ENCODE results near the gene AGMO. TPM values are rescaled to one million over a fixed set of nuclear protein-coding genes. Genes with fewer than 3 reads are reported as not detected.
"Not testable (repeated sequence)": the region's sequence is repeated elsewhere in the genome, so short reads cannot be mapped to it uniquely, and the experiment has no call there.

Gene AGMO
- total RNA-seq, 3 donors from 2014 or later (not counting 1 experiment from before 2014, with no cell fraction given), result not detected

DNA sequence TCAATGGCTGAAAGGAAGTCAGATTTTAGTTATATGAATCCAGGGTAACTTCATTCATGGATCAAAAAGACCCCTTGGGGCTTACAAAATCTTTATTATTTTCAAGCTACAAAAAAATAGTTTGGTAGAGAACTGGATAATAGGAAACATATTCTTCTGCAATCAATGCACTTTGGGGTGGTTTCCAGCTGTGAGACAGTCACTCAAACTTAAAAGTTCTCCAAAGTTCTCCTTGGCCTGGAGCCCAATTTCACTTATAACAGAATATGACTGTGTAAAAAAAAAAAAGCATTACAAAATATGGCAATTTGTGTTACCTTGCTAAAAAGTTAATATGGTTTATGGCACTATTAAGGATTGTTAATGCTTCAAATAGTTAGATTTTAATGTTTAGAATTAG lies 255.5 kb downstream of the AGMO start:
- Mint-ChIP-seq H3K27me3 (ENCODE audit: low read depth in 2 of 2) (no peaks in the 10 kb centered on the region), H3K4me3 (no peak overlapping the region), H3K4me1 (no peaks in the 10 kb centered on the region), H3K27ac (no peak overlapping the region), H3K9me3 (peaks cover 3 to 7% of the 10 kb centered on the region in 2 donors), H3K36me3 (no peaks in the 10 kb centered on the region)
- ATAC-seq (no peak), DNase-seq (no peak)
- Histone ChIP-seq H3K4me3 (ENCODE audit: low read length) (no peak overlapping the region), H3K36me3 (ENCODE audit: control insufficient read depth, insufficient read depth, low read length) (no peaks in the 10 kb centered on the region), H3K27ac (ENCODE audit: low read length) (no peak overlapping the region), H3K9me3 (ENCODE audit: control insufficient read depth, insufficient read depth, low read length) (no peaks in the 10 kb centered on the region), H3K4me1 (ENCODE audit: control insufficient read depth, insufficient read depth, low read length) (no peaks in the 10 kb centered on the region), H3K27me3 (ENCODE audit: control insufficient read depth, insufficient read depth, low read length) (no peaks in the 10 kb centered on the region)
- TF ChIP-seq CTCF (IDR thresholded peaks at IDR 0.05), result no peak
- intact Hi-C loops (cut with micrococcal nuclease), result no loop called here

- no peak for TF ChIP-seq CTCF (IDR thresholded peaks at IDR 0.05)
- no peak overlapping the region for H3K4me3 Mint-ChIP-seq
- intact Hi-C loops (cut with micrococcal nuclease), result no loop called here
- Histone ChIP-seq H3K27ac (ENCODE audit: low read length) (no peak overlapping the region), H3K27me3 (ENCODE audit: control insufficient read depth, insufficient read depth, low read length) (no peaks in the 10 kb centered on the region), H3K4me3 (ENCODE audit: low read length) (no peak overlapping the region), H3K9me3 (ENCODE audit: control insufficient read depth, insufficient read depth, low read length) (no peaks in the 10 kb centered on the region), H3K36me3 (ENCODE audit: control insufficient read depth, insufficient read depth, low read length) (no peaks in the 10 kb centered on the region), H3K4me1 (ENCODE audit: control insufficient read depth, insufficient read depth, low read length) (no peaks in the 10 kb centered on the region)
- H3K4me1 Mint-ChIP-seq, result no peaks in the 10 kb centered on the region
- no peak for ATAC-seq
- no peaks in the 10 kb centered on the region for H3K36me3 Mint-ChIP-seq
- no peaks in the 10 kb centered on the region for H3K27me3 Mint-ChIP-seq (ENCODE audit: low read depth in 2 of 2)
- H3K9me3 Mint-ChIP-seq, result peaks cover 0 to 6% of the 10 kb centered on the region in 2 donors
- no peak for DNase-seq
- H3K27ac Mint-ChIP-seq, result no peak overlapping the region
- WGBS (ENCODE audit: insufficient coverage), result 87% methylated on average over 1 of the region's 2 CpGs
Observed at GRCh38 chr7:15305002-15305600, 256.7 kb downstream of the AGMO start.

DNA sequence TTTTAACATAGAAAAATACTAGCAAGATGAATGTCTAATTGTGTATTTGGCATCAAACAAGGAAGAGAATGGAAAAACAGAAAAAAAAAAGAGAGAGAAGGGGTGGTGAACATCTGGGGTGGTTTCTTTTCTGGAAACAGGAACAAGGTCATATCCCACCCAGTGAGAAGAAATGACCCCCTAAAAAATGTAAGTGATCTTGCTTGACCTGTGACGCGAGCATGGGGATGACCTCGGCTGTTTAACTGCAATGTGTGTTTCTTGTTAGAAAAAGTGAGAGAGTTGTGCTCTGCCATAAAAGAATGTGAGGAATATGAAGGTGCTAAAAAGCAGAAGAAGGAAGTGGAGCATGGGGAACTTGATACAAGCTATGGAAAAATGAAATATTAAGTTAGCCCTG lies 258.5 kb downstream of the AGMO start:
- Histone ChIP-seq H3K27ac (ENCODE audit: low read length) (no peak overlapping the region), H3K9me3 (ENCODE audit: control insufficient read depth, insufficient read depth, low read length) (no peaks in the 10 kb centered on the region), H3K36me3 (ENCODE audit: control insufficient read depth, insufficient read depth, low read length) (no peaks in the 10 kb centered on the region), H3K4me1 (ENCODE audit: control insufficient read depth, insufficient read depth, low read length) (no peaks in the 10 kb centered on the region), H3K27me3 (ENCODE audit: control insufficient read depth, insufficient read depth, low read length) (no peaks in the 10 kb centered on the region), H3K4me3 (ENCODE audit: low read length) (no peak overlapping the region)
- Mint-ChIP-seq H3K27ac (no peak overlapping the region), H3K36me3 (no peaks in the 10 kb centered on the region), H3K27me3 (ENCODE audit: low read depth in 2 of 2) (no peaks in the 10 kb centered on the region), H3K4me3 (no peak overlapping the region), H3K9me3 (peaks cover 2 to 12% of the 10 kb centered on the region in 2 donors), H3K4me1 (no peaks in the 10 kb centered on the region)
- intact Hi-C loops (cut with micrococcal nuclease), result no loop called here
- ATAC-seq, result no peak
- WGBS (ENCODE audit: insufficient coverage), result 91% methylated on average over 3 of the region's 3 CpGs
- TF ChIP-seq CTCF (IDR thresholded peaks at IDR 0.05), result no peak
- DNase-seq, result no peak

DNA sequence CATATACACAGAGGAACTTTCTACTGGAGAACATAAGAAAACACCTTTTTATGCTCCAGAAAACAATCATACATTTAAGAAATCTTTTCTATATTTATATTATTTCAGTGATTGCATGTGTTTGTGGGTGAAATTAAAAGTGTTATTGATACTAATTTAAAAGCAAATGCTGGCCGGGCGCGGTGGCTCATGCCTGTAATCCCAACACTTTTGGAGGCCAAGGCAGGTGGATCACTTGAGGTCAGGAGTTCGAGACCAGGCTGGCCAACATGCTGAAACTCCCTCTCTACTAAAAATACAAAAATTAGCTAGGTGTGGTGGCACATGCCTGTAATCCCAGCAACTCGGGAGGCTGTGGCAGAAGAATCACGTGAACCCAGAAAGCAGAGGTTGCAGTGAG lies 260.8 kb downstream of the AGMO start:
- H3K36me3 ChIP-seq (ENCODE audit: control insufficient read depth, insufficient read depth, low read length); H3K4me3 ChIP-seq (ENCODE audit: low read length); H3K36me3 Mint-ChIP-seq; H3K27me3 Mint-ChIP-seq (ENCODE audit: low read depth in 2 of 2); H3K4me1 ChIP-seq (ENCODE audit: control insufficient read depth, insufficient read depth, low read length); H3K27ac ChIP-seq (ENCODE audit: low read length); H3K27ac Mint-ChIP-seq; H3K9me3 ChIP-seq (ENCODE audit: control insufficient read depth, insufficient read depth, low read length); H3K4me3 Mint-ChIP-seq; DNase-seq; H3K27me3 ChIP-seq (ENCODE audit: control insufficient read depth, insufficient read depth, low read length); ATAC-seq; intact Hi-C loops (cut with micrococcal nuclease); H3K4me1 Mint-ChIP-seq: not testable (repeated sequence)
- WGBS (ENCODE audit: insufficient coverage), result 91% methylated on average over 6 of the region's 6 CpGs
- peaks cover 5 to 14% of the 10 kb centered on the region in 2 donors for H3K9me3 Mint-ChIP-seq

All from natural killer cell (primary cell).